HL-60 (cell line): ENCODE data around the gene DENND5A.

ENCODE experiments used
- POLR2AphosphoS5 ChIP-seq: IDR thresholded peaks from 2 replicates; pipeline ENCODE4 v1.6.1; 2012; ENCODE audit warnings: low read depth
- TF ChIP-seq, protein P1 (sequence below): IDR thresholded peaks from one replicate; pipeline ENCODE4 v1.5.1; 2011; ENCODE audit warnings: low read length, control low read depth, inconsistent platforms; ENCODE audit not compliant: insufficient read depth

GRCh38 chr11:9187616-9188015 is 77.5 kb downstream of the DENND5A start:
- TF ChIP-seq, protein P1, sequence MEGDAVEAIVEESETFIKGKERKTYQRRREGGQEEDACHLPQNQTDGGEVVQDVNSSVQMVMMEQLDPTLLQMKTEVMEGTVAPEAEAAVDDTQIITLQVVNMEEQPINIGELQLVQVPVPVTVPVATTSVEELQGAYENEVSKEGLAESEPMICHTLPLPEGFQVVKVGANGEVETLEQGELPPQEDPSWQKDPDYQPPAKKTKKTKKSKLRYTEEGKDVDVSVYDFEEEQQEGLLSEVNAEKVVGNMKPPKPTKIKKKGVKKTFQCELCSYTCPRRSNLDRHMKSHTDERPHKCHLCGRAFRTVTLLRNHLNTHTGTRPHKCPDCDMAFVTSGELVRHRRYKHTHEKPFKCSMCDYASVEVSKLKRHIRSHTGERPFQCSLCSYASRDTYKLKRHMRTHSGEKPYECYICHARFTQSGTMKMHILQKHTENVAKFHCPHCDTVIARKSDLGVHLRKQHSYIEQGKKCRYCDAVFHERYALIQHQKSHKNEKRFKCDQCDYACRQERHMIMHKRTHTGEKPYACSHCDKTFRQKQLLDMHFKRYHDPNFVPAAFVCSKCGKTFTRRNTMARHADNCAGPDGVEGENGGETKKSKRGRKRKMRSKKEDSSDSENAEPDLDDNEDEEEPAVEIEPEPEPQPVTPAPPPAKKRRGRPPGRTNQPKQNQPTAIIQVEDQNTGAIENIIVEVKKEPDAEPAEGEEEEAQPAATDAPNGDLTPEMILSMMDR = no peak
- TF ChIP-seq POLR2AphosphoS5 = no peak
